Body of pancreas (tissue), 4 donors: ENCODE results near the gene ARHGEF40. TPM values are rescaled to one million over a fixed set of nuclear protein-coding genes. Genes with fewer than 3 reads are reported as not detected.
A peak's percentile ranks its signal among the peaks of the same experiment; 100 is the strongest.

Experiments
- ATAC-seq: fragments of 150-250 bp; one replicate; pipeline ENCODE4 v1.9.1; 2016
- DNase-seq, 4 donors: peaks; one replicate each; pipeline ENCODE4 v3.0.0-alpha.2; 2019
- H3K27ac ChIP-seq, 4 donors: fragments of 200-600 bp; sonication (generic); 1 replicate in 3 of 4; 2 replicates in 1 of 4; pipeline versions ENCODE4 v1.5.1 to v1.6.1; 2016 to 2019; ENCODE audit warnings: mild to moderate bottlenecking in 1 of 4, mixed read lengths in 1 of 4, moderate library complexity in 1 of 4
- H3K27me3 ChIP-seq, 2 donors: fragments of 200-600 bp; sonication (generic); one replicate each; pipeline ENCODE4 v1.6.0; 2016; ENCODE audit warnings: mild to moderate bottlenecking in 1 of 2
- H3K36me3 ChIP-seq, 2 donors: fragments of 200-600 bp; sonication (generic); replicated peaks in 1 of 2; 2 replicates each; pipeline ENCODE4 v1.5.1; 2016; ENCODE audit warnings: low read depth in 2 of 2; ENCODE audit not compliant: insufficient read depth in 1 of 2
- H3K4me1 ChIP-seq: fragments of 200-600 bp; sonication (generic); one replicate; pipeline ENCODE4 v1.6.0; 2016
- H3K4me3 ChIP-seq, 2 donors: fragments of 200-600 bp; sonication (generic); 1 replicate in 1 of 2; 2 replicates in 1 of 2; pipeline ENCODE4 v1.5.1; 2016 to 2019
- H3K9me3 ChIP-seq, 3 donors: fragments of 200-600 bp; sonication (generic); 1 replicate in 2 of 3; 2 replicates in 1 of 3; pipeline ENCODE4 v1.5.1; 2016
- POLR2A ChIP-seq, 3 donors: fragments of 450-650 bp; IDR thresholded peaks; one replicate each; pipeline ENCODE4 v1.6.1; 2016; ENCODE audit warnings: antibody characterized with exemption in 3 of 3, mild to moderate bottlenecking in 2 of 3
- WGBS, 2 donors: methylation state at CpG; one replicate each; pipeline ENCODE4 v1.1.5; 2017; 5-methylcytosine and 5-hydroxymethylcytosine counted together
- intact Hi-C: fragments of 100-400 bp; cut with DNase I; formaldehyde crosslinking; loops from one replicate; pipeline ENCODE4 v1.15.1; 2023
- total RNA-seq, 2 donors: library from RNA; depleted of rRNA; stranded (reverse); fragments of >200 nt; gene quantifications; one replicate each; pipeline ENCODE4 v1.1.0, GENCODE V29; 2016
- TF ChIP-seq, protein P1 (sequence below), 7 experiments: fragments of 450-650 bp in 4 of 7; fragments of 200-600 bp in 3 of 7; sonication (generic) in 3 of 7; IDR thresholded peaks; one replicate each; pipeline ENCODE4 v1.5.1; 2016 to 2019; ENCODE audit warnings: antibody characterized with exemption in 7 of 7

Gene ARHGEF40
- total RNA-seq, 2 donors from 2014 or later = 58.4 to 142 TPM

DNA sequence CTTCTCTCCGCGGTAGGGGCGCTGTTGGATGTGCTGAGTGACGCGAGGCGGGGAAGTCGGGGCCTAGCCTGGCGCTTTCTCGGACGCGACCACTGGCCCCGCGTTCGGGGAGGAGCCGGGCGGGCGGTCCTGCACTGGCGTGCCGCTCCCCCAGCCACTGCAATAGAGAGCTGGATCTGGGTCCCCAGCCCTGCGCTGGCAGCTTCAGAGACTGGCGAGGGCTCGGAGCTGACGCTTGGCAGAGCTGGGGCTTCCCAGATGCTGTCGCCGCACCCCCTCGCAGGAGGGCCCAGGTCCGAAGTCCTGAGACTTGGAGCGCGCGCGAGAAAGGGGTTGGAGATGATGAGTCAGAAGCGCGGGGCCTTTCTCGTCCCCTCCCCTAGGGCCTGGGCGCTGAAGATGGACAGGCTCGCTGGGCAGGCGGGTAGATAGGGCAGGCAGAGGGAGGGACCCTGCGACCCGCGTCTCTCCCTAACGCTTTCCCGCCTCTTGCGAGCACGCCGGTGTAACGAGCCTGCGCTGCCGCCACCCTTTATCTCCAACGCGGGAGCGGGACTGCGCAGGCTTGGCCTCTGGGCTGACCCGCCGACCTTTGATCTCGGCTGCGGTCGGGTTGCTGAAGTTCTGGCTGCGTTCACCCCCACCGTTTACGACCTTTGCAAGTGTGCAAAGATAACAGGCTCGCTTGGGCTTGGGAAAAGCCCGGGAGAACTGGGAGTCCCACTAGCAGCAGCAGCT is 33.8 kb downstream of the ARHGEF40 start:
- Histone ChIP-seq H3K9me3 (no peaks in the 10 kb centered on the region), H3K27me3 (no peaks in the 10 kb centered on the region), H3K36me3 (no peaks in the 10 kb centered on the region), H3K4me1 (peaks cover 49% of the 10 kb centered on the region), H3K27ac (peak overlapping the region; percentile 94 to 100 (median 96)), H3K4me3 (peak overlapping the region; percentile 30 to 31)
- DNase-seq (peak; percentile 96 to 97 (median 96)), ATAC-seq (peak; percentile 92)
- peak; percentile 85 to 95 (median 95) for TF ChIP-seq POLR2A (IDR thresholded peaks at IDR 0.05)
- TF ChIP-seq, protein P1, sequence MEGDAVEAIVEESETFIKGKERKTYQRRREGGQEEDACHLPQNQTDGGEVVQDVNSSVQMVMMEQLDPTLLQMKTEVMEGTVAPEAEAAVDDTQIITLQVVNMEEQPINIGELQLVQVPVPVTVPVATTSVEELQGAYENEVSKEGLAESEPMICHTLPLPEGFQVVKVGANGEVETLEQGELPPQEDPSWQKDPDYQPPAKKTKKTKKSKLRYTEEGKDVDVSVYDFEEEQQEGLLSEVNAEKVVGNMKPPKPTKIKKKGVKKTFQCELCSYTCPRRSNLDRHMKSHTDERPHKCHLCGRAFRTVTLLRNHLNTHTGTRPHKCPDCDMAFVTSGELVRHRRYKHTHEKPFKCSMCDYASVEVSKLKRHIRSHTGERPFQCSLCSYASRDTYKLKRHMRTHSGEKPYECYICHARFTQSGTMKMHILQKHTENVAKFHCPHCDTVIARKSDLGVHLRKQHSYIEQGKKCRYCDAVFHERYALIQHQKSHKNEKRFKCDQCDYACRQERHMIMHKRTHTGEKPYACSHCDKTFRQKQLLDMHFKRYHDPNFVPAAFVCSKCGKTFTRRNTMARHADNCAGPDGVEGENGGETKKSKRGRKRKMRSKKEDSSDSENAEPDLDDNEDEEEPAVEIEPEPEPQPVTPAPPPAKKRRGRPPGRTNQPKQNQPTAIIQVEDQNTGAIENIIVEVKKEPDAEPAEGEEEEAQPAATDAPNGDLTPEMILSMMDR (IDR thresholded peaks at IDR 0.05) = peak; percentile 71 to 97 (median 93)
- 0 to 1% methylated on average over 22 to 61 of the region's 62 CpGs for WGBS, 2 donors
- intact Hi-C loops = no loop called here

- ATAC-seq = peak; percentile 66
- Histone ChIP-seq H3K27ac (peak overlapping the region; percentile 94 to 100 (median 96)), H3K9me3 (no peaks in the 10 kb centered on the region), H3K4me1 (peaks cover 42% of the 10 kb centered on the region), H3K4me3 (peak overlapping the region; percentile 30 to 31), H3K27me3 (no peaks in the 10 kb centered on the region), H3K36me3 (no peaks in the 10 kb centered on the region)
- intact Hi-C loops = no loop called here
- peak; percentile 77 to 84 (median 80) for DNase-seq
- no peak for TF ChIP-seq POLR2A (IDR thresholded peaks at IDR 0.05)
- TF ChIP-seq, protein P1 (IDR thresholded peaks at IDR 0.05) = peak; percentile 76 to 99 (median 94)
- WGBS, 2 donors = 2% methylated on average over 8 of the region's 8 CpGs
Observed at GRCh38 chr14:21104448-21105060, 34.5 kb downstream of the ARHGEF40 start.

GRCh38 chr14:21105095-21105494 is 35.0 kb downstream of the ARHGEF40 start:
- Histone ChIP-seq H3K9me3 (no peaks in the 10 kb centered on the region), H3K27ac (peak overlapping the region; percentile 94 to 100 (median 96)), H3K4me3 (no peak overlapping the region), H3K4me1 (peaks cover 37% of the 10 kb centered on the region), H3K27me3 (no peaks in the 10 kb centered on the region), H3K36me3 (no peaks in the 10 kb centered on the region)
- DNase-seq = no peak
- WGBS, 2 donors = 77 to 82% methylated on average over 8 of the region's 8 CpGs
- TF ChIP-seq, protein P1 (IDR thresholded peaks at IDR 0.05) = no peak
- TF ChIP-seq POLR2A (IDR thresholded peaks at IDR 0.05) = no peak
- ATAC-seq = no peak
- intact Hi-C loops = no loop called here

DNA sequence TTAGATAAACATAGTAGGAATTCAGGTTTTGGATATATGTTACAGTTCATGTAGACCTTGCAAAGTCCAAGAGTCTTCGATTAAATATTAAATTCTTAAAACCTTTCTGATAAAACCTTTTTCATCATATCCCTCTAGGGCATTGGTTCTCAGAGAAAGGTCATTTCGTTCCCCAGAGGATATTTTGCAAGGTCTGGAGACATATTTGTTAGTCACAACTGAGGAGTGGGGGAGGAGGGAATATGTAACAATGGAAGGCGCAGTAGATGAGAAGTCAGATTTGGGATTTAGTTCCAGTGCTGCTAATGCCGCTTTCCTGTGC is 36.0 kb downstream of the ARHGEF40 start:
- H3K27ac ChIP-seq = peak overlapping the region; percentile 4 to 100 (median 74)
- no peaks in the 10 kb centered on the region for H3K36me3 ChIP-seq
- H3K9me3 ChIP-seq = no peaks in the 10 kb centered on the region
- TF ChIP-seq POLR2A (IDR thresholded peaks at IDR 0.05) = no peak
- peaks cover 37% of the 10 kb centered on the region for H3K4me1 ChIP-seq
- no peak for DNase-seq
- intact Hi-C loops = no loop called here
- no peaks in the 10 kb centered on the region for H3K27me3 ChIP-seq
- no peak overlapping the region for H3K4me3 ChIP-seq
- WGBS, 2 donors = 52 to 68% methylated on average over 4 of the region's 4 CpGs
- ATAC-seq = no peak

- Histone ChIP-seq H3K4me3 (no peak overlapping the region), H3K36me3 (no peaks in the 10 kb centered on the region), H3K27ac (peak overlapping the region; percentile 4 to 100 (median 74)), H3K4me1 (peaks cover 37% of the 10 kb centered on the region), H3K27me3 (no peaks in the 10 kb centered on the region), H3K9me3 (no peaks in the 10 kb centered on the region)
- TF ChIP-seq POLR2A (IDR thresholded peaks at IDR 0.05) = no peak
- TF ChIP-seq, protein P1 (IDR thresholded peaks at IDR 0.05) = peak; percentile 85 to 93 (median 91)
- intact Hi-C loops = no loop called here
- peak; percentile 87 to 93 (median 90) for DNase-seq
- peak; percentile 28 for ATAC-seq
- 6% methylated on average over 8 to 11 of the region's 11 CpGs for WGBS, 2 donors
Observed at GRCh38 chr14:21106498-21107282, 36.6 kb downstream of the ARHGEF40 start.
